HG03159 (cell line): ENCODE data around the gene GNG12.
"Not testable (repeated sequence)": the region's sequence is repeated elsewhere in the genome, so short reads cannot be mapped to it uniquely, and the experiment has no call there.

Experiments
- ATAC-seq: cut with Tn5 transposase; IDR thresholded peaks from one replicate; pipeline ENCODE4 v1.9.1; 2021; ENCODE audit warnings: mild to moderate bottlenecking, moderate library complexity; ENCODE audit not compliant: unreplicated experiment

The GNG12 gene

DNA sequence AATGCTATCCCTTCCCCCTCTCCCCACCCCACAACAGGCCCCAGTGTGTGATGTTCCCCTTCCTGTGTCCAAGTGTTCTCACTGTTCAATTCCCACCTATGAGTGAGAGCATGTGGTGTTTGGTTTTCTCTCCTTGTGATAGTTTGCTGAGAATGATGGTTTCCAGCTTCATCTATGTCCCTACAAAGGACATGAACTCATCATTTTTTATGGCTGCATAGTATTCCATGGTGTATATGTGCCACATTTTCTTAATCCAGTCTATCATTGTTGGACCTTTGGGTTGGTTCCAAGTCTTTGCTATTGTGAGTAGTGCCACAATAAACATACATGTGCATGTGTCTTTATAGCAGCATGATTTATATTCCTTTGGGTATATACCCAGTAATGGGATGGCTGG is 168.0 kb downstream of the GNG12 start:
- not testable (repeated sequence) for ATAC-seq

DNA sequence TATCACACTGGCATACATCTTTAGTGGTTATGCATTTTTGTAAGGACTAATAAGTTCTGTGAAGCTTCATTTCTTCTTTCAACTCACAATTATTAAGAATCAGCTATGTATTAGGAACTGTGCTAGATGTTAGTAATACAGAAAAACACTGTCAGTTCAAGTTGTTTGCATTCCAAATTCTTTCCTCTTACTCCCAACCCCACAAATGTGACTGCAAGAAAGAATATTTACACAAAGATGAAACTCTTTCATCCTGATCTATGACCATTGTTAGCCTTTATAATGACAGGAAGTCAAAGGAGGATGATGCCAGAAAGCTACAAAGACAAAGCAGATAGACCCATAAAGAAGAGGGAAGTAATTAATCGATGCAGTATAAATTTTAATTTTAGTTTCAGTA is 169.2 kb downstream of the GNG12 start:
- ATAC-seq, result no peak

DNA sequence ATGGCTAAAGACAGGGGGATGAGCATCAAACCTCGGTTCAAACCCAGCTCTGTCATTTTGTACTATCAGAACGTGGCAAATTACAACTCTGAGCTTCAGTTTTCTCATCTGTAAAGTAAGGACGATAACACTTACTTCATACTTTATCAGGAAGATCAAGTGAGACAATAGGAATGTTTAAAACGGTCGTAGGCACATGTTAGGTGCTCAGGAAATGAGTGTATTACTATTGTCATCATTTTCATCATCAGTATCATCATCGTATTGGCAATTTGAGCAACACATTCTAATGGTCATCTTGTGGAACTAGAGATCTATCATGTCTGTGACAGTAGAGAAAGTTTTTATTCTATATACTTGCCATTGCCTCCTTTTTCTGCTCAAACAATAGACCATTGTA is 170.4 kb downstream of the GNG12 start:
- no peak for ATAC-seq

- ATAC-seq, result no peak
These were observed 174.0 kb downstream of the GNG12 start for GRCh38 chr1:67659229-67659628.

DNA sequence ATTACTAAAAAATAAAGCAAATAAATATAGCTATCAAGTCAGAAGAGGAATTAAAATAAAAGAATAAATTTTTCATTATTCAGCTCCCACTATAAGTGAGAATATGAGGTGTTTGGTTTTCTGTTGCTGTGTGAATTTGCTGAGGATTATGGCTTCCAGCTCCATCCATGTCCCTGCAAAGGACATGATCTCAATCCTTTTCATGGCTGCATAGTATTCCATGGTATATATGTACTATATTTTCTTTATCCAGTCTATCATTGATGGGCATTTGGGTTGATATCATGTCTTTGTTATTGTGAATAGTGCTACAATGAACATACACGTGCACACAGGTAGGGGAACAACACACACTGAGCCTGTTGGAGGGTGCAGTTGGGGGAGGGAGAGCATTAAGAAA is 176.1 kb downstream of the GNG12 start:
- not testable (repeated sequence) for ATAC-seq

- ATAC-seq, result no peak
These were observed 177.7 kb downstream of the GNG12 start for GRCh38 chr1:67655581-67655980.

DNA sequence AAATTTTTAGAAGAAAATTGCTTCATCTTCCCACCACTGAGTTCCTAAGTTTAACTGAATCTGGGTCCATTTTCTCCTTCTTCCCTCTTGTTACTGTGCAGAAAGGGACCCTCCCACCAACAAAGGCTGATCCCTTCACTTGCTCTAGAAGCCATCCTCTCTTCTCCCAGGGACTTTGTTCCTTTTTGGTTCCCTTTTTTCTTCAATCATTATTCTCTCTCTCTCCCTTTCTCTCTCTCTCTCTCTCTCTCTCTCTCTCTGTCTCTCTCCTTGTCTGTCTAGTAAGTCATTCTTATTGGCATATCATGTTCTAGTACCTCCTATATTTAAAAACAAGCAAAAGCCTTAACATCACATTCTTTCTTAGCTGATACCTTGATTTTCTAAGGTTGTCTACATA is 180.0 kb downstream of the GNG12 start:
- no peak for ATAC-seq

DNA sequence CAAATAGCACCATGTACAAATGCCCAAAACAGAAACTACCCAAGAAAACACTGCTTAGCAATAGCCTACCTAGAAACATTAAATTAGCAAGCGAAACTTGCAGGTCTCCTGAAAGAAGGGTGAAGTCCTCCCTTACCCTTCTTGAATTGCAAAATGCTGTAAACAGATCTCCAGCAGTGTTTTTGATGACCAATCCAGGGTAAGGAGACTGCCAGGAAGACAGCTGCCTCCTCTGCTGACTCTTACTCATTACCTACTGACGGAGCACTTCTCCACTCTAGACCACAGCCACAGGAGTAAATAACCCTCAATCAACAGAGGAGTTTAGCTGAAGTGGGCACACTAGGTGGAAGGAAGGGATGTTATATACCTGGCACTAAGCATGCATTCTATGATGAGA is 180.5 kb downstream of the GNG12 start:
- peak; percentile 39 for ATAC-seq
